IMR-90 (cell line): ENCODE data around the gene MZF1. TPM values are rescaled to one million over a fixed set of nuclear protein-coding genes. Genes with fewer than 3 reads are reported as not detected.

ENCODE experiments used
- microRNA-seq, 2 experiments: library from miRNA; stranded (forward) in 1 of 2; unstranded in 1 of 2; fragments of 10-50 nt in 1 of 2; fragments of <30 nt in 1 of 2; gene quantifications in 1 of 2; microRNA quantifications in 1 of 2; one replicate each; pipeline versions ENCODE3 to v1.1.0; 2013 to 2020; ENCODE audit not compliant: insufficient read depth in 1 of 2, insufficient read length in 1 of 2, unreplicated experiment in 1 of 2
- polyA plus RNA-seq, 3 experiments: library from polyadenylated mRNA; depleted of rRNA; stranded (reverse); fragments of >200 nt; gene quantifications; 2 replicates each; pipeline ENCODE4 v1.2.3, GENCODE V29; 2012; ENCODE audit warnings: low replicate concordance in 1 of 3
- small RNA-seq, 5 experiments: library from RNA; depleted of rRNA; stranded (forward); fragments of <200 nt; gene quantifications; one replicate each; pipeline ENCODE3, GENCODE V24; 2012
- total RNA-seq: library from RNA; depleted of rRNA; stranded (reverse); fragments of >200 nt; gene quantifications from 2 replicates; pipeline ENCODE4 v1.2.3, GENCODE V29; 2012; rRNA removed

The MZF1 gene
- total and polyA plus RNA-seq, 2 of the 4 experiments (the other 2 are of a cell fraction) = 3.4 to 15.0 TPM

Small RNAs within 50 kb of the gene (microRNA-seq; reads per million reads assigned to microRNA genes)
- gene MIR6807 (ENCODE audit: insufficient read depth in 1 of 2, insufficient read length in 1 of 2, unreplicated experiment in 1 of 2) (0.37 to 16.5 reads per million in 2 experiments), gene RN7SL525P (ENCODE audit: insufficient read depth, insufficient read length) (not detected)

Small RNAs within 50 kb of the gene (small RNA-seq; reads per million reads assigned to genes)
- gene MIR6807 = 0 to 1.1 (median 0.04) reads per million in 5 experiments
- gene RN7SL525P = 0 to 0.04 (median 0) reads per million in 5 experiments

Other genes with a start within 250 kb of the MZF1 start
- 1.9 and 2.5 TPM in 2 replicates for gene ZSCAN22, start 246.3 kb downstream of the MZF1 start, total RNA-seq
- 1.8 and 2.2 TPM in 2 replicates for gene ZSCAN22, start 246.3 kb downstream of the MZF1 start, polyA plus RNA-seq (2012; rRNA removed)
- 4.5 and 6.4 TPM in 2 replicates for gene A1BG, start 219.8 kb downstream of the MZF1 start, total RNA-seq
- 54.5 and 65.7 TPM in 2 replicates for gene A1BG, start 219.8 kb downstream of the MZF1 start, polyA plus RNA-seq (2012; rRNA removed)
- gene ZNF497, start 210.6 kb downstream of the MZF1 start, total RNA-seq = 0.18 and 0.56 TPM in 2 replicates
- 0.24 and 0.27 TPM in 2 replicates for gene ZNF497, start 210.6 kb downstream of the MZF1 start, polyA plus RNA-seq (2012; rRNA removed)
- 0.54 and 0.56 TPM in 2 replicates for gene ZNF837, start 192.3 kb downstream of the MZF1 start, total RNA-seq
- gene ZNF837, start 192.3 kb downstream of the MZF1 start, polyA plus RNA-seq (2012; rRNA removed) = 1.2 and 1.9 TPM in 2 replicates
- 3,811 and 5,858 TPM in 2 replicates for gene RPS5, start 186.1 kb downstream of the MZF1 start, total RNA-seq
- gene RPS5, start 186.1 kb downstream of the MZF1 start, polyA plus RNA-seq (2012; rRNA removed) = 3,265 and 3,617 TPM in 2 replicates
- not detected in 2 replicates for gene RNF225, start 177.7 kb downstream of the MZF1 start, total RNA-seq
- gene RNF225, start 177.7 kb downstream of the MZF1 start, polyA plus RNA-seq (2012; rRNA removed) = 0.10 TPM in 1 of 2 replicates, not detected in the other
- gene ZNF584, start 164.7 kb downstream of the MZF1 start, total RNA-seq = 12.8 and 15.4 TPM in 2 replicates
- 11.6 and 12.4 TPM in 2 replicates for gene ZNF584, start 164.7 kb downstream of the MZF1 start, polyA plus RNA-seq (2012; rRNA removed)
- gene ZNF132, start 133.2 kb downstream of the MZF1 start, total RNA-seq = 8.9 and 13.6 TPM in 2 replicates
- gene ZNF132, start 133.2 kb downstream of the MZF1 start, polyA plus RNA-seq (2012; rRNA removed) = 1.4 and 2.4 TPM in 2 replicates
- gene ZNF324B, start 121.7 kb downstream of the MZF1 start, total RNA-seq = 3.3 and 4.1 TPM in 2 replicates
- gene ZNF324B, start 121.7 kb downstream of the MZF1 start, polyA plus RNA-seq (2012; rRNA removed) = 2.8 and 3.5 TPM in 2 replicates
- gene ZNF324, start 106.3 kb downstream of the MZF1 start, total RNA-seq = 6.6 and 6.9 TPM in 2 replicates
- gene ZNF324, start 106.3 kb downstream of the MZF1 start, polyA plus RNA-seq (2012; rRNA removed) = 5.6 and 6.0 TPM in 2 replicates
- 3.9 and 4.8 TPM in 2 replicates for gene ZNF446, start 97.0 kb downstream of the MZF1 start, total RNA-seq
- gene ZNF446, start 97.0 kb downstream of the MZF1 start, polyA plus RNA-seq (2012; rRNA removed) = 6.9 and 7.5 TPM in 2 replicates
- 7.5 and 7.7 TPM in 2 replicates for gene SLC27A5, start 61.3 kb downstream of the MZF1 start, total RNA-seq
- 11.2 and 13.5 TPM in 2 replicates for gene SLC27A5, start 61.3 kb downstream of the MZF1 start, polyA plus RNA-seq (2012; rRNA removed)
- 1.4 TPM in 2 replicates for gene ZBTB45, start 53.5 kb downstream of the MZF1 start, total RNA-seq
- gene ZBTB45, start 53.5 kb downstream of the MZF1 start, polyA plus RNA-seq (2012; rRNA removed) = 9.7 and 13.5 TPM in 2 replicates
- 313 and 349 TPM in 2 replicates for gene TRIM28, start 29.3 kb downstream of the MZF1 start, total RNA-seq
- gene TRIM28, start 29.3 kb downstream of the MZF1 start, polyA plus RNA-seq (2012; rRNA removed) = 465 and 964 TPM in 2 replicates
- 105 and 128 TPM in 2 replicates for gene CHMP2A, start 18.2 kb downstream of the MZF1 start, total RNA-seq
- gene CHMP2A, start 18.2 kb downstream of the MZF1 start, polyA plus RNA-seq (2012; rRNA removed) = 183 and 202 TPM in 2 replicates
- 55.9 and 63.0 TPM in 2 replicates for gene UBE2M, start 14.7 kb downstream of the MZF1 start, total RNA-seq
- 66.6 and 72.5 TPM in 2 replicates for gene UBE2M, start 14.7 kb downstream of the MZF1 start, polyA plus RNA-seq (2012; rRNA removed)